Fibroblast of skin of abdomen (primary cell): ENCODE results near the gene ULBP2.
"Not testable (repeated sequence)": the region's sequence is repeated elsewhere in the genome, so short reads cannot be mapped to it uniquely, and the experiment has no call there.

Source experiments
- DNase-seq: peaks from one replicate; pipeline ENCODE4 v3.0.0-alpha.2; 2013

The ULBP2 gene

DNA sequence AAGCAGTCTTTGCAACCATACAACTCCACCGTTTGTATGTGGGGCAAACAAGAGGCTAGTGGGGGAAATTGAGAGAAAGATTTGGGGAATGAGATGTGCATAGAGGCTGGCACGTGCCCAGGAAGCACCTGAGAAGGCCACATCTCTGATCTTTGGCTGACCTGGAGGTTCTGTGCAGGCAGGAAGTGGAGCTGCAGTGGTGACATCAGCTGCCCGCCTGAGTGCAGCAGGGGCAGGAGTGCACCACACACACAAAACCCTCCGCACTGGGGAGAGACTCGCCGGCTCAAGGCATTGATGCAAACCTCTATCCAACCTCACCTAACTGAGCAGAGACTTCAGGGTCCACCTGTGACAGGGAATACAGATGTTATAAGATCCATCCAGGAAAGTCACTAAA is 32.6 kb downstream of the ULBP2 start:
- not testable (repeated sequence) for DNase-seq

DNA sequence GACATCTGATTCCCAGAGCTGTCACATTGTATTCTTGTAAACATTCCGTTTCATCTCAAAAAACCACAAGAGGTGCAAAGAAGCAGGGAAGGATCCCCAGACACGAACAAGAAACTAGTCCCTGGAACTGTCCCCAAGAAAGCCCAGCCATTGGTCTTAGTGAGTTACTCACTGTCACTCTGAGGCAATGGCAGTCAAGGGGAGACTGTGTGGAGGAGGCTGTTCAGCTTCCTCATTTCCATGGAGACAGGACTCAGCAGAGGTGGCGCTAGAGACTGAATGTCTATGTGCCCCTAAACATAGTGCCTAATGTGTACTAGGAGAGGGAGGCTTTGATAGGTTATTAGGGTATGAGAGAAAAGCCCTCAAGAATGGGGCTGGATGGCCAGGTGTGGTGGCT is 33.0 kb downstream of the ULBP2 start:
- DNase-seq: no peak

DNA sequence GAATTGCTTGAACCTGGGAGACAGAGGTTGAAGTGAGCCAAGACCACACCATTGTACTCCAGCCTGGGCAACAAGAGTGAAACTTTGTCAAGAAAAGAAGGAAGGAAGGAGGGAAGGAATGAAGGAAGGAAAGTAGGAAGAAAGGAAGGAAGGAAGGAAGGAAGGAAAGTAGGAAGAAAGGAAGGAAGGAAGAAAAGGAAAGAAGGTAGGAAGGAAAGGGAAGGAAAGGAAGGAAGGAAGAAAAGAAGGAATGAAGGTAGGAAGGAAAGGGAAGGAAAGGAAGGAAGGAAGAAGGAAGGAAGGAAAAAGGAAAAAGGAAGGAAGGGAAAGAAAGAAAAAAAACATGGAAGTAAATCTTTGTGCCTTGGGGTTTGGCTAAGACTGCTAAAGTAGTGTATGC is 33.6 kb downstream of the ULBP2 start:
- DNase-seq: no peak

DNA sequence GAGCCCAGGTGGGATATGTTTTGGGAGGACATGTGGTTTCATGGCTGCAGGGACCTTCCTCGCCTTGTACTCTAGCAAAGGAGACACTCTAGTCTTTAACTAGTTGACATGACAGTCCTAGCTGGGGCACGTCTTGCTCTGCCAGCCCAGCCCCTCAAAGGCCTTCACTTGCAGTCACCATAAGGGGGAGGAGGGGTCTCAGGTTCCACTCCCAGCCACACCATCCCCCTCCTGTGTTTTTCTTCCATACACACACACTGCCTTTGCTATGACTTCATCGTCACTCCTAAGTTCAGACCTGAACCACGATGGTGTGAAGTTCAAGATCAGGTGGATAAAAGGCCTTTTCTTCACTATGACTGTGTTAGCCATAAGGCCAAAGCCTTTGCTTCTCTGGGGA is 35.4 kb downstream of the ULBP2 start:
- DNase-seq: no peak

DNA sequence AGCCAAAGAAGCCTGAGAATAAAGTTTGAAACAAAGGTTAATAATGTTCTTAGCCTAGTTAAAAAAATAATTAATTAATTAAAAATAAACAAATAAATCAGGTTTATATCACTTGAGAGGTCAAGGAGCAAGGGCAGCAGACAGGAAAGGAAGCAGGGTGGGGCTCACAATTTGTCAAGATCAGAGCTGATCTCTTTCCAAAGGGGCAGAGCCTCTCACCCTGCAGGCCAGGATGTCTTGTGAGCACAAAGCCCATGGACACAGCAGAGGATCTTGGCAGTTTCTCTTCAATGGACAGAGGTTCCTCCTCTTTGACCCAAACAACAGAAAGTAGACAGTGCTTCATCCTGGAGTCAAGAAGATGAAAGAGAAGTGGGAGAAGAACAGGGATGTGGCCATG is 36.8 kb downstream of the ULBP2 start:
- DNase-seq: no peak

DNA sequence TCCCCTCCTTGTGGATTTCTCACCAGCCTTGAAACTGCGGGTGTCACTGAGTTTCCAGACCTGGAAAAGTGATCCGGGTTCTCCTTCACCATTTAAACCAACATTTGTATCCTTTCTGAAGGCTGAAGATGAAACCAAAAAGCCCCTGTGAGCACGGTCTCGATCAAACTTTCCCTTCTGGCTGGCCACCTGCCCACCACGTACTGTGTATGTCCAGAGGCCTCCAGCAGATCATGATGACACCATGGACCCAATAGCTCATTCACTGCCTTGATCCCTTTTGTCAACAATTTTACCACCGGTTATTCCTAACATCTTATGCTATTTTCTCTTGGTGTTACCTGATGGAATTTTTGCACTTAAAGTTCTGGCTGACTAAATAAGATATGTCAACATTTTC is 37.5 kb downstream of the ULBP2 start:
- DNase-seq: no peak

DNA sequence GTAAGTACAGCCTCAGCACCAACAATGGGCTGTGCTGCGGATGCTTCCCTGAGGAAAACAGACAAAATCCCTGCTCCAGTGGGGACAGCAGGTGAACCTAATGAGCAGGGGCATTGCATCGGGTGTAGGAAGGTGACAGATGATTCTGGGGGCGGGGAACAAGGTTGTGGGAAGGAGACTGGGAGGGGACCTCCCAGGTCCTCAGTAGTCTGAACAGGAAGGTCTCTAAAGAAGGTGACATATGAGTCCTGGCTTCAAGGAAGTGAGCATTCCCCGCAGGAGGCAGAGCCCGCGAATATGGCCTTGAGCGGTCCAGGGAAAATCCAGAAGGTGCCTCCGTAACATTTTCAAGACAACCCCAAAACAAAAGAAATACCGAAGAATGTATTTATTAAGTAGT is 41.3 kb downstream of the ULBP2 start:
- DNase-seq: no peak

DNA sequence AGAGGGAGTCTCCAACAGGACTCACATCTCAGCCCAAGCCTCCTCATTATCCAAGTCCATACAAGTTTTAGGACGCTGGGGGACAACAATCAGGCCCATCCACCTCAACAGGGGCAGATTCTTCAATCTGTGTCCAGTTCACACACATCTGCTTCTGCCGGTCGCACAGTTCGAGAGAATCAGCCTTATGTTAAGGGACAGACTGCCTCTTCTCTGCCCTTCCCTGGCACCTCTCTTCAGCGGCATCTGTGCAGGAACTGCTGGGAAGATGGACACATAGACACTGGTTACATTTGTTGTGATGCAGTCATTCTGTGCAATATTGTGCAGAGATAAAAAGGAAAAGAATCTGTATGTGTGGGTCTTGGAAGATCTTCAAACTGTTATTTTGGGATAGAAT is 43.0 kb downstream of the ULBP2 start:
- DNase-seq: no peak

DNA sequence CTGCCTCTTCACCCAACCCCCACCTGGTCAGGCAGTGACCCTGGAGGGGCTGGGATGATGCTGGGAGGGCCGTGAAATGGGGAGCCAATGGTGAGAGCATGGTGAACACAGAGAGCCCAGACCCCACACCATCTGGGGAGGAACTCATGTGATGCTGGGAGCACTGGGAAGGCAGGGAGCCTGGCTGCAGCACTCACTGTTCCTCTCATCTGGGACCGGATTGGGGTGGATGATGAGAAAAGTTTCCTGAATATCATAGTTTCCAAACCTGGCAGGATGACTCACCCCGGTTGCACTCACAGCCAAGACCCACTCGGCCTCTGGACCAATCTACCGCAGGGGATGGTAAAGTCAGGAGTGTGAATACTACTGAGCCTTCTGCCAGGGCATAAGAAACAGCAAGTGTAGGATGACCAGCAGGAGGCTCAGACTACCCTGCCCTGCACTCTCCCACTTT is 43.7 kb downstream of the ULBP2 start:
- DNase-seq: no peak

DNA sequence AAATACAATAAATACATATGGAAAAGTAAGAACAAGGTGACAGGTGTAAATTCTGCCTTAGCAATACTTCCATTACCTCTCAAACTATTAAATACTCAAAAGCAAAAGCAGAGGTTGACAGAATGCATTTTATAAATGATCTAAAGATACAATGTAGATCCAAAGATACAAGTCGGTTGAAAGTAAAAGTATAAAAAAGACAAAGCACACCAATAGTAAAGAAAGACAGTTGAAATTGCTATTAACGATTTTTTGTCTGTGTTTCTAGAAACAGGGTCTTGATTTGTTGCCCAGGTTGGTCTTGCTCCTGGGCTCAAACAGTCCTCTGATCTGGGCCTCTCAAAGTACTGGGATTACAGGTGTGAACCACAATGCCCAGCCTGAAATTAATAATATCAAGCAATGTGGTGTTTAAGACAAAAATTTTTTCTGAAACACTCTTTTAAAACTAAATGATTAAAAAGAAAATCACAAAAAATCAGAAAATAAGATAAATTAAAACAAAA is 45.8 kb downstream of the ULBP2 start:
- DNase-seq: no peak

DNA sequence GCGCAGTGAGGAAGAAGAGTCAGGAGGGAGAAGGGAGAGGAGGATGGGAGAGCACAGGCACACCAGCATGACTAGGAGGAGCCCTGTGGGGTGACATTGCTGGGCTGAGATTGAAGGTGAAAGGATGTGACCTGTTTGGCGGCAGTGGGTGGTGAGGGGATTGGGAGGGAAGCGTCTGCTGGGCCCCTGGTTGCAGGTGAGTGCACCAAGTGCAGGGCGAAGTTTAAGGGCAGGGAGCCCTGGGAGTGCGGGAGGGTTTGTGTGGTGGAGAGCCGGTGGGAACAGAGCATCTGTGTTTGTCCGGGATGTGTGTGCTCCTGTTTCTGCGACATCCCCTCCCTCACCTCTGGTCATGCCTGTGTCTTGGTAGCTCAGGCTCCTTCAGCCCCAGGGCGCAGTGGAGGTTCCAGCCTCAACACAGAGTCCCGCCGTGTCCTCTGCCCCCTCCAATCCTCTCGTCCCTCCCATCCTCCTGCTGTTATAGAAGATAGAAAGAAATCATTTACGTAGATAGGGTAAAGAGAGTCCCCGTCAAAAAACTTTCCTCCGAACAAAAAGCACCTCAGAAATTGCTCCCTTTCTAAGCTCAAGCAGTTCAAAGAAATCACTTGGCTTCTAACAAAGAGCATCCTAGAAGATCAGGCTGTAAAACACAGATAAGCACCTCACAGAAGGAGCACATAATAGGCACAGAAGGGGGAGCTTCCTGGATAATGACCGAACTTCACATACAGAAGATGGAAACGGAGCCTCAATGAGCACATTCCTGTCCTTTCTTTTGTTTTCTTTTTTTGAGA is 46.9 kb downstream of the ULBP2 start:
- DNase-seq: no peak

DNA sequence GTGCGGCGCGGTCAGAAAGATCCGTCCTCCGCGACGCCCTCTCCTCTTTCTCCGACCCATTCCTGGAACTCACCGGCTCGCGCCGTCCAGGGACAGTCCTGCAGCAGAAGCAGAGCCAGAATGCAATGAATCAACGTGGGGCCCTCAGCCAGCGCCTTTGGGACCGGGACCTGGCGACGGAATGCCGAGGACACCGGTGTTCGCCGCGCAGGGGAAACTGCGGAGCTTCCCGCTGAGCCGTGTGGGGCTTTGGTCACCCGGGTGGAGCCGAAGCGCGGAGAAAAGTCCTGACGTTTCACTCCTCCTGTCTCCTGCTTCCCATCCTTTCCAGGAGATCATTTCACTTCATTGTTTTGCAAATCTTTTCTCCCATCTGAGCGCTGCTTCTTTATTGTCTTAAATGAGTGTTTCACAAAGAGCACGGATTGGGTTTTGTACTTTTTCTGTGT is 48.4 kb downstream of the ULBP2 start:
- DNase-seq: no peak

DNA sequence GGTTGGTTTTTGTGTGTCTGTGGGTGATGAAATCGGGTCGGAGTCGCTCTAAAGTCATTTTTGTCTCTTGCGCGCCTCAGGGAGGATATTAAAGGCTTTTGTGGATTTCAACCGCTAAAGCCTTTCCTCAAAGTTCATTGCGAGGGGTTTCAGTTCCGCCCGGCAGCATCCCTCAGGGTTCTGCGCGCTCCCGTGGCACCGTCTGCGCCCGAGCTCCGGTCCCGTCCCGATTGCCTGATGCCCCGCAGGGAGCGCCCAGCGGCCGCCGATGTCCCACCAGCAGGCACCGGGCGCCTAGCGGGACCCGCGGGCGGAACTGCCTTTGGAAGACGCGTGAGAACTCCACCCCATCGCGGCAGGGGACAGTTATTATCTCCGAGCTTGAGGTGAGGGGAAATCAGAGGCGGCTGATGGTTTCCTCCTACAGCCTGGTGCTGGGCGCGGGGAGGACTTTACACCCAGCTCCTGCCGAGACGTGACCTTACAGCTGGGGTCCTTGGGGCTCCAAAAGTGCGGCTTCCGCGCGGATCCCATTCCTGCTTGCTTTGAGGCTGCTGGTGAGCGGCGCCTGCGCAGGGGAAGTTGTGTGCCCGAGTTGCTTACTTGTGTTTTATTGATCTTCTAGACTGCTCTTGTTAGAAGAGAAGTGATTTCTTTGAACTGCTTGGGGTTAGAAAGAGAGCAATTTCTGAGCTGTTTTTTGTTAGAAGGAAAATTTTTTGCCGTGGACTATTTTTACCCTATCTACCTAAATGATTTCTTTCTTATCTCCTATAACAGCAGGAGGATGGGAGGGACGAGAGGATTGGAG is 49.1 kb downstream of the ULBP2 start:
- no peak for DNase-seq

DNA sequence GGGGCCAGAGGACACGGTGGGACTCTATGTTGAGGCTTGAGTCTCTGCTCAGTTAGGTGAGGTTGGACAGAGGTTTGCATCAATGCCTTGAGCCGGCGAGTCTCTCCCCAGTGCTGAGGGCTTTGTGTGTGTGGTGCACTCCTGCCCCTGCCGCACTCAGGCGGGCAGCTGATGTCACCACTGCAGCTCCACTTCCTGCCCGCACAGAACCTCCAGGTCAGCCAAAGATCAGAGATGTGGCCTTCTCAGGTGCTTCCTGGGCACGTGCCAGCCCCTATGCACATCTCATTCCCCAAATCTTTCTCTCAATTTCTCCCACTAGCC is 49.6 kb downstream of the ULBP2 start:
- not testable (repeated sequence) for DNase-seq

DNA sequence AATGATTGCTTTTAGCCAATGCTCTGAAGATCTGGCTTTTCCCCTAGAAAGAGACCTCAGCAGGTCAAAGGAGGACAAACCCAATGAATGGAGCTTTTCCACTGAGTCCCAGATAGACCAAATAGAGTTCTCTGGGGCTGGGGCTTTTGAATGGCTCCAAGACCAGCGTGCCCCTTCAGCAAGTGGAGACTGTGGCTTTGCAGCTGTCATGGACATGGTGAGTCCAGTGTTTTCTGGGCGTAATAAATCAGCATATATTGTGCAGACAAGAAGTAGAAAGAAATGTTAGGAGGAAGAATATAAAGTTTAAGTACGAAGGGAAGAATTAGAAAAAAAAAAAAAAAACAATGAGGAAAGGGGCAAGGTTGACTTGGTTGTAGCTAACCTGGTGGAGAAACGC is 50.0 kb downstream of the ULBP2 start:
- no peak for DNase-seq

DNA sequence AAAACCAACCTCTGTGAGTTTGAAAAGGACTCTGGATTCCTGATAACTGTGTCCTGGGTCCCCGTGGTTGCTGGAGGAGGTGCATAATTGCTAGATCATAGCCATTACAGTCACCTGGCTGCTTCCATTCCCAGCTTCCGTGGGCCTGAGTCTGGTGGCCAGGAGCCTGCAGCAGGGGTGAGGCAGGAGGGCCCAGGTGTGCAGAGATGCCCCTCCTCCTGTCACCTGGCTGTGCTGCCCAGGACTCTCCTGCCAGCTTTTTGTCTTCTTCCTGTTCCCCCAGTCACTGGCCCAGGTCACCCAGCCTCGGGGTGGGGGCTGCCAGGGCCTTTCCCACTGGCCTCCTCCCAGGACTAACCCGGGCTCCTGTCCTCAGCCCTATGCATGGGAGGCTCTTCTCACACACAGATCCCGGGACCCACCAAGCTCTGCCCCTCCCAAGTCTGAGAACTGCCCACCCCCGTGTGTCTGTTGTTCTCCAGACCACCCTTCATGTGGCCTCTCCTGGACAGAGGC is 53.5 kb downstream of the ULBP2 start:
- DNase-seq: no peak

DNA sequence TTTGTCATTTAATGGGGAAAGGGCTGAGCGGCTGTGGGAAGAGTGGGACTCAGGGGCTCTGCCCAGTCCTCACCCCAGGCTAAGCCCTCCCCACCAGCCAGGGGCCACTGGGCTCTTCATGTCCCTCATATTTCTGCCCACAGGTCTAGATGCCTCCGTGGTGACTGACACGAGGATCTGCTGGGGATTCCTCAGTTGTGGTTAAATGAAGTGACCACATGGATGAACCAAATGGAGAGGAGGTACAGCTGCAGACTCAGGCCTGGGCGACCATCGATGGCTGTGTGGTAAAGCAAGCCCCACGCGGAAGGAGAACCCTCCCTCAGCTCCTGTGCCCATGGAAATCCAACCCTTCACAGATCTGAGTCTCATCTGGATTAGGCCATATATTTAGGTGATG is 54.2 kb downstream of the ULBP2 start:
- no peak for DNase-seq
